HEK293T (cell line): ENCODE measurements around the gene GORASP1.

Experiments
- BHLHE40 ChIP-seq: fragments of 450-650 bp; IDR thresholded peaks from 2 replicates; pipeline ENCODE4 v1.6.1; 2016; ENCODE audit warnings: mild to moderate bottlenecking, moderate library complexity, borderline replicate concordance
- CTBP1 ChIP-seq: fragments of 450-650 bp; IDR thresholded peaks from 2 replicates; pipeline ENCODE4 v1.6.1; 2016; ENCODE audit warnings: borderline replicate concordance
- FOXA1 ChIP-seq: fragments of 450-650 bp; IDR thresholded peaks from 2 replicates; pipeline ENCODE4 v1.6.1; 2016; ENCODE audit warnings: mild to moderate bottlenecking
- LEF1 ChIP-seq: fragments of 450-650 bp; IDR thresholded peaks from 2 replicates; pipeline ENCODE4 v1.6.1; 2017; ENCODE audit warnings: mild to moderate bottlenecking, borderline replicate concordance
- NFRKB ChIP-seq: fragments of 450-650 bp; IDR thresholded peaks from 2 replicates; pipeline ENCODE4 v1.6.1; 2016; ENCODE audit warnings: mild to moderate bottlenecking, moderate library complexity
- SP1 ChIP-seq: fragments of 450-650 bp; IDR thresholded peaks from 2 replicates; pipeline ENCODE4 v1.6.1; 2017
- SUZ12 ChIP-seq: fragments of 450-650 bp; IDR thresholded peaks from 2 replicates; pipeline ENCODE4 v1.6.1; 2016; ENCODE audit warnings: mild to moderate bottlenecking
- TARDBP ChIP-seq: fragments of 450-650 bp; IDR thresholded peaks from 2 replicates; pipeline ENCODE4 v1.6.1; 2016
- ZNF384 ChIP-seq: fragments of 450-650 bp; IDR thresholded peaks from 2 replicates; pipeline ENCODE4 v1.6.1; 2016

GRCh38 chr3:39109086-39109485, 1.7 kb upstream of the GORASP1 start:
- no peak for TF ChIP-seq FOXA1
- no peak for TF ChIP-seq SUZ12
- TF ChIP-seq BHLHE40: no peak
- no peak for TF ChIP-seq ZNF384
- TF ChIP-seq TARDBP: no peak
- TF ChIP-seq NFRKB: no peak
- TF ChIP-seq SP1: no peak
- TF ChIP-seq LEF1: no peak
- TF ChIP-seq CTBP1: no peak
